A673 (cell line): ENCODE results near the gene FKBP8. TPM values are rescaled to one million over a fixed set of nuclear protein-coding genes. Genes with fewer than 3 reads are reported as not detected.

Experiments
- BruUV-seq: library from RNA; stranded (reverse); fragments of 400-500 nt; replicated peaks from 2 replicates; lab custom pipeline; 2021; lab: Mats Ljungman, UMichigan
- CTCF ChIA-PET: fragments of 300-600 bp; sonication (Branson Sonifier 250); formaldehyde crosslinking; loops from one replicate; lab custom pipeline; 2022; ENCODE audit warnings: antibody characterized with exemption; lab: Charles Lee
- POLR2A ChIA-PET: fragments of 300-600 bp; sonication (Branson Sonifier 250); formaldehyde crosslinking; loops from one replicate; lab custom pipeline; 2022; ENCODE audit warnings: antibody characterized with exemption; ENCODE audit not compliant: low non-redundant PET; lab: Charles Lee
- DNase-seq: peaks from one replicate; pipeline ENCODE4 v3.0.0-alpha.2; 2015; ENCODE audit warnings: low spot score
- H3K27ac ChIP-seq: fragments of 200-600 bp; sonication (generic); 2 replicates; pipeline ENCODE4 v1.5.1; 2016; ENCODE audit warnings: mixed run types, low read depth, mild to moderate bottlenecking, mixed read lengths, antibody characterized with exemption, low read length; ENCODE audit not compliant: poor library complexity, severe bottlenecking
- H3K27me3 ChIP-seq: fragments of 200-600 bp; sonication (generic); replicated peaks from 2 replicates; pipeline ENCODE4 v1.6.1; 2017; ENCODE audit warnings: mixed run types, low read depth, mild to moderate bottlenecking, mixed read lengths, antibody characterized with exemption, low read length; ENCODE audit not compliant: insufficient read depth, poor library complexity
- H3K36me3 ChIP-seq: fragments of 200-600 bp; sonication (generic); 2 replicates; pipeline ENCODE4 v1.6.1; 2016; ENCODE audit warnings: mixed run types, mild to moderate bottlenecking, mixed read lengths, antibody characterized with exemption, low read length; ENCODE audit not compliant: insufficient read depth, poor library complexity, severe bottlenecking
- H3K4me1 ChIP-seq: fragments of 200-600 bp; sonication (generic); 2 replicates; pipeline ENCODE4 v1.6.1; 2017; ENCODE audit warnings: mixed run types, mild to moderate bottlenecking, mixed read lengths, antibody characterized with exemption, low read length; ENCODE audit not compliant: insufficient read depth, poor library complexity, severe bottlenecking
- H3K4me3 ChIP-seq: fragments of 200-600 bp; sonication (generic); 2 replicates; pipeline ENCODE4 v1.5.1; 2016; ENCODE audit warnings: low read depth, mixed run types, mild to moderate bottlenecking, mixed read lengths, low read length; ENCODE audit not compliant: poor library complexity, severe bottlenecking
- H3K9me3 ChIP-seq: fragments of 200-600 bp; sonication (generic); 2 replicates; pipeline ENCODE4 v1.6.1; 2016; ENCODE audit warnings: mixed run types, low read depth, mild to moderate bottlenecking, mixed read lengths, antibody characterized with exemption, low read length; ENCODE audit not compliant: poor library complexity, severe bottlenecking
- CTCF ChIP-seq: fragments of 300-800, 200-600 bp; sonication (generic); conservative IDR thresholded peaks from 2 replicates; pipeline ENCODE4 v1.5.1; 2017; ENCODE audit warnings: low read depth, mild to moderate bottlenecking, antibody characterized with exemption, low read length, moderate library complexity, mixed read lengths
- EZH2 ChIP-seq: fragments of 200-600 bp; sonication (generic); IDR thresholded peaks from 2 replicates; pipeline ENCODE4 v1.6.1; 2017; ENCODE audit warnings: borderline replicate concordance, low read depth, mild to moderate bottlenecking, mixed read lengths, antibody characterized with exemption, low read length; ENCODE audit not compliant: poor library complexity, severe bottlenecking
- intact Hi-C: fragments of 100-400 bp; cut with micrococcal nuclease; formaldehyde crosslinking; loops from one replicate; pipeline ENCODE4 v1.10.0; 2022; ENCODE audit not compliant: unreplicated experiment
- total RNA-seq: library from RNA; stranded (reverse); gene quantifications from 2 replicates; pipeline ENCODE4 v1.2.3, GENCODE V29; 2021

FKBP8 gene
- total RNA-seq, 1 experiment from 2014 or later = 210 TPM

- no TSS peak for BruUV-seq
- TF ChIP-seq CTCF (no peak), EZH2 (no peak)
- POLR2A ChIA-PET = no interaction called here
- no peak overlapping the region for H3K27ac ChIP-seq
- H3K4me1 ChIP-seq = peaks cover 20% of the 10 kb centered on the region
- H3K36me3 ChIP-seq = no peaks in the 10 kb centered on the region
- no peaks in the 10 kb centered on the region for H3K27me3 ChIP-seq
- no peak for DNase-seq
- CTCF ChIA-PET = interaction anchor here (0.6 kb wide), 1 partner anchor 50 kb away, joined by 8 read pairs; no protein-coding TSS in a partner anchor
- no peak overlapping the region for H3K4me3 ChIP-seq
- intact Hi-C loops = no loop called here
- no peaks in the 10 kb centered on the region for H3K9me3 ChIP-seq
These were observed 49.1 kb downstream of the FKBP8 start for GRCh38 chr19:18494267-18494607.

- TF ChIP-seq EZH2 = no peak
- TF ChIP-seq CTCF = no peak
- no peaks in the 10 kb centered on the region for H3K36me3 ChIP-seq
- H3K4me1 ChIP-seq = peaks cover 20% of the 10 kb centered on the region
- no peak overlapping the region for H3K27ac ChIP-seq
- ChIA-PET CTCF (interaction anchor here (0.6 kb wide), 1 partner anchor 51 kb away, joined by 8 read pairs; no protein-coding TSS in a partner anchor), POLR2A (interaction anchor here (0.6 kb wide), 1 partner anchor 63 kb away, joined by 16 read pairs; no protein-coding TSS in a partner anchor)
- no peaks in the 10 kb centered on the region for H3K27me3 ChIP-seq
- H3K4me3 ChIP-seq = no peak overlapping the region
- BruUV-seq = no TSS peak
- H3K9me3 ChIP-seq = no peaks in the 10 kb centered on the region
- intact Hi-C loops = no loop called here
- no peak for DNase-seq
These were observed 49.7 kb downstream of the FKBP8 start for GRCh38 chr19:18493440-18494266.

GRCh38 chr19:18491995-18492953, 51.1 kb downstream of the FKBP8 start:
- no peak overlapping the region for H3K27ac ChIP-seq
- peaks cover 20% of the 10 kb centered on the region for H3K4me1 ChIP-seq
- ChIA-PET POLR2A (no interaction called here), CTCF (no interaction called here)
- no peak for DNase-seq
- no peaks in the 10 kb centered on the region for H3K9me3 ChIP-seq
- no peak overlapping the region for H3K4me3 ChIP-seq
- intact Hi-C loops = no loop called here
- no peaks in the 10 kb centered on the region for H3K27me3 ChIP-seq
- H3K36me3 ChIP-seq = no peaks in the 10 kb centered on the region
- TF ChIP-seq EZH2 (no peak), CTCF (no peak)
- no TSS peak for BruUV-seq
